ENCODE results near the gene WWTR1. TPM values are rescaled to one million over a fixed set of nuclear protein-coding genes. Genes with fewer than 3 reads are reported as not detected.
A peak's percentile ranks its signal among the peaks of the same experiment; 100 is the strongest.

The WWTR1 gene
- total and polyA plus RNA-seq, 2 of the 4 experiments (the other 2 are of a cell fraction), result 38.9 to 65.3 TPM

DNA sequence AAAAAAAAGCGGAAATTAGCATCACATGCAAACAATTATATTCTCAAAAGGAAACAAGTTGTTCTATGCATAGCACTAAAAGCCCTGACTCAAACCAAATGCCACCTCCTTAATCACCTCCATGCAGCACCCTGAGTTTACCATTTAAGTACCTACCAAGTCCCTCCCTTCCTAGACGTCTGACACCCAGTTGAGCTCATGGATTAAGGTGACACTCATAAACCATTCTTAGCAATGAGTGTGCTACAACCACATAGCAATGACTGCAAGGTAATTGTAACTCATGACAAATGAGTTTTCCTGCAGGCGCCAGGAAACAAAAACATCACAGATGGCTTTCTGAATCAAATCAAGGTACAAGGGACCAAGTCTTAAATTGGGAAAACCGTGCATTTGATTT is 32.0 kb downstream of the WWTR1 start:
- Histone ChIP-seq H2BK20ac (ENCODE audit: low read depth, low read length) (no peak overlapping the region), H3K18ac (ENCODE audit: low read depth, low read length) (peak overlapping the region; percentile 37; the same call in 1 of the 2 replicates), H3K4me2 (ENCODE audit: low read depth, low read length) (no peak overlapping the region), H3K9me3 (ENCODE audit: control insufficient read depth, insufficient read depth, low read length) (no peaks in the 10 kb centered on the region), H4K91ac (ENCODE audit: insufficient read depth, low read depth, low read length) (0 out of 2 replicates have a peak overlapping the region, but pooled peaks have one; percentile 14), H2AK5ac (ENCODE audit: low read depth, low read length) (no peak overlapping the region), H3K36me3 (ENCODE audit: control insufficient read depth, insufficient read depth, low read length) (peaks cover 6% of the 10 kb centered on the region), H3K23ac (ENCODE audit: low read depth, low read length) (no peak overlapping the region), H4K5ac (ENCODE audit: low read depth, low read length) (no peak overlapping the region), H3K4me3 (ENCODE audit: insufficient read depth, low read depth, low read length) (no peak overlapping the region), H4K20me1 (ENCODE audit: insufficient read depth, low read length) (peaks cover 87% of the 10 kb centered on the region), H3K9me1 (ENCODE audit: insufficient read depth, low read length) (peaks cover 27% of the 10 kb centered on the region), H3K27me3 (ENCODE audit: control insufficient read depth, insufficient read depth, low read length) (no peaks in the 10 kb centered on the region), H3K79me1 (ENCODE audit: low read depth in 1 of 2, low read length in 2 of 2) (peaks cover 27 to 80% of the 10 kb centered on the region in 2 experiments), H2BK5ac (ENCODE audit: low read depth, low read length, poor library complexity, severe bottlenecking) (no peak overlapping the region), H3K56ac (ENCODE audit: extremely low read depth, insufficient read depth, low read length) (no peak overlapping the region), H2BK120ac (ENCODE audit: low read depth, low read length) (no peak overlapping the region), H3K27ac (ENCODE audit: insufficient read depth, low read length) (no peak overlapping the region), H2AFZ (replicated peaks; ENCODE audit: low read length, poor library complexity) (no peak overlapping the region), H3K4me1 (ENCODE audit: control insufficient read depth, insufficient read depth, low read length) (peaks cover 28% of the 10 kb centered on the region), H2BK15ac (ENCODE audit: low read depth, low read length) (no peak overlapping the region), H3K9ac (ENCODE audit: low read depth, low read length) (no peak overlapping the region), H3K14ac (replicated peaks; ENCODE audit: low read depth, low read length) (peak overlapping the region; percentile 60; the same call in 1 of the 2 replicates), H2AK9ac (replicated peaks; ENCODE audit: low read depth, low read length, poor library complexity) (no peak overlapping the region), H3K4ac (ENCODE audit: low read depth, low read length) (no peak overlapping the region), H4K8ac (ENCODE audit: low read depth in 2 of 2, low read length in 2 of 2) (peak overlapping the region in 1 of 2 experiments; percentile 20; a peak in 1 of 4 replicates)
- dilution Hi-C loops (cut with HindIII; ENCODE audit: low sequenced_read_pairs, unreplicated experiment), result no loop called here
- no TSS peak for BruUV-seq (replicated peaks)
- TF ChIP-seq BHLHE40 (IDR thresholded peaks at IDR 0.05; ENCODE audit: low read depth, low read length), result no peak
- TF ChIP-seq, protein P1, sequence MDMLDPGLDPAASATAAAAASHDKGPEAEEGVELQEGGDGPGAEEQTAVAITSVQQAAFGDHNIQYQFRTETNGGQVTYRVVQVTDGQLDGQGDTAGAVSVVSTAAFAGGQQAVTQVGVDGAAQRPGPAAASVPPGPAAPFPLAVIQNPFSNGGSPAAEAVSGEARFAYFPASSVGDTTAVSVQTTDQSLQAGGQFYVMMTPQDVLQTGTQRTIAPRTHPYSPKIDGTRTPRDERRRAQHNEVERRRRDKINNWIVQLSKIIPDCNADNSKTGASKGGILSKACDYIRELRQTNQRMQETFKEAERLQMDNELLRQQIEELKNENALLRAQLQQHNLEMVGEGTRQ (IDR thresholded peaks at IDR 0.05; ENCODE audit: low read depth, low read length), result no peak
- CTCF ChIA-PET, result interaction anchor here (0.7 kb wide), 1 partner anchor 118 kb away, joined by 5 read pairs; no protein-coding TSS in a partner anchor
- in situ Hi-C loops (cut with MboI; ENCODE audit: low sequenced_read_pairs), result no loop called here
- WGBS, 2 experiments (ENCODE audit: extremely low coverage in 2 of 2, insufficient read length in 1 of 2), result 63% methylated on average over 1 of the region's 4 CpGs; no CpG with 5 or more reads in 1 of the 2 experiments
- ATAC-seq (ENCODE audit: low read depth) (no peak), DNase-seq (no peak)
- POLR2A ChIA-PET (ENCODE audit: unreplicated experiment), result no interaction called here
- intact Hi-C loops (cut with micrococcal nuclease), result no loop called here

Measured in IMR-90 (cell line).